HEK293T (cell line): ENCODE measurements around the gene SLC25A19.

ENCODE experiments used
- CTBP1 ChIP-seq: fragments of 450-650 bp; IDR thresholded peaks from 2 replicates; pipeline ENCODE4 v1.6.1; 2016; ENCODE audit warnings: borderline replicate concordance
- ELF4 ChIP-seq: fragments of 450-650 bp; IDR thresholded peaks from 2 replicates; pipeline ENCODE4 v1.6.1; 2017; ENCODE audit warnings: antibody characterized with exemption
- FOXK2 ChIP-seq: fragments of 450-650 bp; IDR thresholded peaks from 2 replicates; pipeline ENCODE4 v1.6.1; 2016; ENCODE audit warnings: mild to moderate bottlenecking
- FOXM1 ChIP-seq: fragments of 450-650 bp; IDR thresholded peaks from 2 replicates; pipeline ENCODE4 v1.6.1; 2017; ENCODE audit warnings: mild to moderate bottlenecking, borderline replicate concordance
- HDGF ChIP-seq: fragments of 450-650 bp; IDR thresholded peaks from 2 replicates; pipeline ENCODE4 v1.6.1; 2017; ENCODE audit warnings: antibody characterized with exemption, borderline replicate concordance
- L3MBTL2 ChIP-seq: fragments of 450-650 bp; conservative IDR thresholded peaks from 2 replicates; pipeline ENCODE4 v1.6.1; 2016; ENCODE audit warnings: mild to moderate bottlenecking
- NFRKB ChIP-seq: fragments of 450-650 bp; IDR thresholded peaks from 2 replicates; pipeline ENCODE4 v1.6.1; 2016; ENCODE audit warnings: mild to moderate bottlenecking, moderate library complexity
- SP1 ChIP-seq: fragments of 450-650 bp; IDR thresholded peaks from 2 replicates; pipeline ENCODE4 v1.6.1; 2017
- SUZ12 ChIP-seq: fragments of 450-650 bp; IDR thresholded peaks from 2 replicates; pipeline ENCODE4 v1.6.1; 2016; ENCODE audit warnings: mild to moderate bottlenecking
- TARDBP ChIP-seq: fragments of 450-650 bp; IDR thresholded peaks from 2 replicates; pipeline ENCODE4 v1.6.1; 2016

DNA sequence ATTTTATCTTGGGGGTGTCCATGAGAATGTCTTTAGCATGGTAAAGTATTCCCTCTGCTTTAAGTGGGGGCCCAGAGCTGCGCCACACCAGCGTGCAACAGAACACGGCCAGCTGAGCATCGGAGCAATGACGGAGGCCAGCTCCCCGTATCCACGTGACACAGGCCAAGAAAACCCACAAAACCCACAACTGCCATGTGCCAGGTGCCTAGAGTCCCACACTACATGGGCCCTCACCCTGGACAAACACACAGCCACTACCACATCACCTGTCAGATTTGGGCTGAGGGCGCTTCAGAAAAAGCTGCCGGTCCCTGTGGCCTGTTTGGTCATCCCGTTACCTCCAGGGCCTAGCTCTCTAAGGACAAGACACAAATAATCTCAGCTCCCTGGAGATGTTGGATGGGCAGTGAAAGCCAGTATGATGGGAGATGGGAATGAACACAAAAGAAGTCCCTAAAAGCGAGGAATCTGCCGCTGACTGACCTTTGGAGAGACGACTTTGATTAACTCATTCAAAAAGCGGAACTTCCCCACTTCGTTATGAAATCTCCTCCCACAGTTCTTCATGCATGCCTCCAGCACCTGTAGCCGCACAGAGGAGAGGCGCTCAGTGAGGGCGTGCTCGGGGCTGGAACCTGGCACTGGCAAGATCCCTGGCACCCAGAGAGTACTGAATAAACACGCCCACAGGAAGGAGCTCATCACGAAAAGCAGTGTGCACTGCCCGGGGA lies 44.9 kb downstream of the SLC25A19 start:
- TF ChIP-seq NFRKB (no peak), HDGF (no peak), FOXK2 (no peak), CTBP1 (no peak), ELF4 (no peak), SUZ12 (no peak), SP1 (no peak), TARDBP (no peak), L3MBTL2 (no peak), FOXM1 (no peak)
